GM04504 (cell line): ENCODE measurements around the gene THNSL1.

ENCODE experiments used
- DNase-seq: peaks from one replicate; pipeline ENCODE4 v3.0.0-alpha.2; 2012; ENCODE audit warnings: low read depth

THNSL1 gene

DNA sequence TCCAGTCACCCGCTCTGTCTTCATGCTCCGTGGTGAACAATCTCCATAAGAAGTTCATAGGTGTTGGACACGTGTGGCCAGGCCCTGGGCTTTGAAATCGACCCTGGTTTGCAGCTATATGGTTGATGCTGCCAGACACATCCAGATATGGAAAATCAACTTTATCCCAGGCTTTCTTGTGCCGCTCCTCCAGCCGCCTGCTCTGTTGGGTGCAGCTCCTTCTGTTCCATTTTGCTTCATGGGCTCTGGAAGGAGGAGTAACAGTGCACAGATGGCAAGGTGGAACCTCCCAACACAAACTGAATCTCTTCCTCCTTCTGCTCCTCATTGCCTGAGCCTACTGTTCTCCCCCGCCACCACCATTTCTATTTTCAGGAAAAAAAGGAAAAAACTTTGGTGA lies 44.7 kb downstream of the THNSL1 start:
- no peak for DNase-seq

- DNase-seq: no peak
Observed at GRCh38 chr10:25061711-25062449, 45.5 kb downstream of the THNSL1 start.

DNA sequence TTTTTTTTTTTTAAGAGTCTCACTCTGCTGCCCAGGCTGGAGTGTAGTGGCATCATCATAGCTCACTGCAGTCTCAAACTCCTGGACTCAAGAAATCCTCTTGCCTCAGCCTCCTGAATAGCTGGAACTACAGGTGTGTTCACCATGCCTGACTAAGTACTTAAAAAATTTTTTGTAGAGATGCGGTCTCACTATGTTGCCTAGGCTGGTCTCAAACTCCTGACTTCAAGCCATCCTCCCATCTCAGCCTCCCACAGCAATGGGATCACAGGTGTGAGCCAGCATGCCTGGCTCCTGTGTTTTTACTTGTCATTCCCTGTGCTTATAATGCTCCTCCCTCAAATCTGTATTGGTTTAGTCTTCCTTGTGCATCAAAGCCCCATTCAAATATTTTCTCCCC lies 46.7 kb downstream of the THNSL1 start:
- no peak for DNase-seq

GRCh38 chr10:25063644-25064043 lies 47.2 kb downstream of the THNSL1 start:
- DNase-seq: no peak

- no peak for DNase-seq
Observed at GRCh38 chr10:25064401-25064800, 48.0 kb downstream of the THNSL1 start.

DNA sequence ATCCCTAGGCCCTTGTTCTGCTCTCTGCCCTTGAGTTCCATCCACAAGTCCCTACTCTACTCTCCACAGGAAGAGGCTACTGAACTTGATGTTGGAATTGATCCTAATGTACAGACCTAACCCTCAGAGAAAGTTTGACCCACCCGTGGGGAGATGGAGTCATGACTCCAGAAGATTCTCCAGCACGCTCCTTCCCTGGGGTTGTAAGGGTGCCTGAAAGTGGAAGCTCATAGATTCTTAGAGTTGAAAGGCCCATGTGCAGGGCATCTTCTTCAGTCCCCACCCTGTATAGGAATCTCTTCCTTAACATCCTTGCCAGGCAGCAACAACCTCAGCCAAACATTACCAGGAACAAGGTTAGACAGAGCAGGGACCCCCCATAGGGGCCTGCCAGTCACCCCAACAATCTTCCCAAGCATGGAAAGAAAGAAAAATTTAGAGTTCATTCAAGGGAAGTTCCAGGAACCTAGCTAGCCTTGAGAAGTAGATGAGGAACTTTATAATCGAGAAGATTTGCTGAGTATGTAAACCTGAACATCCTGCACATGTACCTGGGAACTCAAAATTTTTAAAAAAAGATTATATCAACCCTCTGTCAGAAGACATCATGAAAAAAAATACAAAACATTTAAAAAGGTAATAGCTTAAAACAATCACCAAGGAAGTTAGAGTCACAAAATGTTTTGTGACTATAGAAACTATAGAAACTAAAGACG lies 49.5 kb downstream of the THNSL1 start:
- DNase-seq: no peak

DNA sequence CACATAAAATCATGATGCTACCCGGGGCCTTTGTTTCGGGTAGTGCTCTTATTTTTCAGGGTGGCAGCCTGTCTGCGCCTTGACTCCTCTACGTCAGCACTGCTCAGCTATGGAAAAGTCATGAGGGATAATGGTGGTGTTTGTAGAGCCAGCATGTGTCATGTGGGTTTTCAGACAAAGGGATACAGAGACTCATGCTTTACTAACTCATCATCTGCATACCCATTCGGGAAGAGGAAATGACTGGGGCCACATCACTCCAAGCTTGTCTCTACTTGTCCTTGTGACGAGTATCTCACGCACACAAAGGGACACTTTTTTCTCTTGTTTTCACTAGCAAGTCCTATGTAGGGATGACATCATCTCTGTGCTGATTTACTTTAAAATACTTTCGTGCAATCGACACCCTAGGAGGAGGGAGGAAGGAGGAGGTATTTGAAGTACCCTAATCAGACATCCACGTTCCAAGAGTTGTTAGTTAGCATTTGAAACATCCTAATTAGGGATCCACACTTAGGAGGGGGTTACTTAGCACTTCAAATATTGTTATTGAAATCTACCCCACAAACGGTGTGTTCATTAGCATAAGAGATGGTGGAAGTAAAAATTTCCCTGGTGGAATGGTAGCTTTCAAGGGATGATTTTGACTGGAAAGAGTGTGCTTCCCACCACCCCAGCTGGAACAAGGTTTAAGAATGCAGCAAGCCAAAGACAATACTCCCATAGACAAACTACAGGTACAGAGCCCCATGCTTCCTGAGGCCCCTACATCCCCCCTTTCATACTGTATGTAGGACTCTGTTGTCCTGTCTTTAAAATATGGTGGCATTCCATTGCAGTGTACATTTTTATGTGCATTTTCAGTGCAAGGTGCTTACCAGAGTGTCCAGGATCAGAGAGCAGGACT lies 52.0 kb downstream of the THNSL1 start:
- DNase-seq: no peak

- no peak for DNase-seq
Observed at GRCh38 chr10:25071227-25071626, 54.8 kb downstream of the THNSL1 start.

GRCh38 chr10:25072786-25073185 lies 56.4 kb downstream of the THNSL1 start:
- no peak for DNase-seq

- DNase-seq: no peak
Observed at GRCh38 chr10:25075825-25076224, 59.4 kb downstream of the THNSL1 start.
